IMR-90 (cell line): ENCODE results near the gene TIMP1. TPM values are rescaled to one million over a fixed set of nuclear protein-coding genes. Genes with fewer than 3 reads are reported as not detected.

Experiments used
- microRNA-seq, 2 experiments: library from miRNA; stranded (forward) in 1 of 2; unstranded in 1 of 2; fragments of 10-50 nt in 1 of 2; fragments of <30 nt in 1 of 2; gene quantifications in 1 of 2; microRNA quantifications in 1 of 2; one replicate each; pipeline versions ENCODE3 to v1.1.0; 2013 to 2020; ENCODE audit not compliant: insufficient read depth in 1 of 2, insufficient read length in 1 of 2, unreplicated experiment in 1 of 2
- polyA plus RNA-seq, 3 experiments: library from polyadenylated mRNA; depleted of rRNA; stranded (reverse); fragments of >200 nt; gene quantifications; 2 replicates each; pipeline ENCODE4 v1.2.3, GENCODE V29; 2012; ENCODE audit warnings: low replicate concordance in 1 of 3
- small RNA-seq, 5 experiments: library from RNA; depleted of rRNA; stranded (forward); fragments of <200 nt; gene quantifications; one replicate each; pipeline ENCODE3, GENCODE V24; 2012
- total RNA-seq: library from RNA; depleted of rRNA; stranded (reverse); fragments of >200 nt; gene quantifications from 2 replicates; pipeline ENCODE4 v1.2.3, GENCODE V29; 2012; rRNA removed

Gene TIMP1
- total and polyA plus RNA-seq, 2 of the 4 experiments (the other 2 are of a cell fraction): 512 to 3,078 TPM

Small RNA genes lying within 50 kb of the gene (microRNA-seq; reads per million reads assigned to microRNA genes)
- gene MIR4769: 0 to 8.3 reads per million in 2 experiments

Small RNA genes lying within 50 kb of the gene (small RNA-seq; reads per million reads assigned to genes)
- 0 reads per million in 5 experiments for gene MIR4769

Other genes with a start within 250 kb of the TIMP1 start
- gene ZNF157, start 211.9 kb upstream of the TIMP1 start, total RNA-seq: under 0.01 TPM in 1 of 2 replicates, not detected in the other
- not detected in 2 replicates for gene ZNF157, start 211.9 kb upstream of the TIMP1 start, polyA plus RNA-seq (2012; rRNA removed)
- gene ZNF41, start 99.2 kb upstream of the TIMP1 start, total RNA-seq: 7.8 and 8.1 TPM in 2 replicates
- 2.8 and 3.0 TPM in 2 replicates for gene ZNF41, start 99.2 kb upstream of the TIMP1 start, polyA plus RNA-seq (2012; rRNA removed)
- gene ARAF, start 21.2 kb upstream of the TIMP1 start, total RNA-seq: 9.1 and 10.8 TPM in 2 replicates
- 52.2 and 54.2 TPM in 2 replicates for gene ARAF, start 21.2 kb upstream of the TIMP1 start, polyA plus RNA-seq (2012; rRNA removed)
- under 0.01 TPM in 2 replicates for gene SYN1, start 37.4 kb downstream of the TIMP1 start, total RNA-seq
- 0.56 and 0.63 TPM in 2 replicates for gene SYN1, start 37.4 kb downstream of the TIMP1 start, polyA plus RNA-seq (2012; rRNA removed)
- under 0.01 TPM in 2 replicates for gene CFP, start 47.5 kb downstream of the TIMP1 start, total RNA-seq
- gene CFP, start 47.5 kb downstream of the TIMP1 start, polyA plus RNA-seq (2012; rRNA removed): 0.14 and 0.16 TPM in 2 replicates
- 10.0 and 14.2 TPM in 2 replicates for gene ELK1, start 68.1 kb downstream of the TIMP1 start, total RNA-seq
- 24.3 and 27.2 TPM in 2 replicates for gene ELK1, start 68.1 kb downstream of the TIMP1 start, polyA plus RNA-seq (2012; rRNA removed)
- 128 and 164 TPM in 2 replicates for gene UXT, start 76.7 kb downstream of the TIMP1 start, total RNA-seq
- gene UXT, start 76.7 kb downstream of the TIMP1 start, polyA plus RNA-seq (2012; rRNA removed): 106 and 116 TPM in 2 replicates